Epithelial cell of esophagus (primary cell): ENCODE results near the gene MUL1.

Experiments used
- DNase-seq: peaks from one replicate; pipeline ENCODE4 v3.0.0; 2010; ENCODE audit warnings: low read depth
- H3K4me3 ChIP-seq: 2 replicates; pipeline ENCODE4 v1.5.1; 2011; ENCODE audit warnings: mild to moderate bottlenecking, low read length, control low read depth
- TF ChIP-seq, protein P1 (sequence below): IDR thresholded peaks from 2 replicates; pipeline ENCODE4 v1.5.1; 2011; ENCODE audit warnings: low read depth, mild to moderate bottlenecking, low read length, control low read depth, inconsistent platforms; ENCODE audit not compliant: insufficient read depth; ENCODE audit errors: missing control alignments

MUL1 gene

DNA sequence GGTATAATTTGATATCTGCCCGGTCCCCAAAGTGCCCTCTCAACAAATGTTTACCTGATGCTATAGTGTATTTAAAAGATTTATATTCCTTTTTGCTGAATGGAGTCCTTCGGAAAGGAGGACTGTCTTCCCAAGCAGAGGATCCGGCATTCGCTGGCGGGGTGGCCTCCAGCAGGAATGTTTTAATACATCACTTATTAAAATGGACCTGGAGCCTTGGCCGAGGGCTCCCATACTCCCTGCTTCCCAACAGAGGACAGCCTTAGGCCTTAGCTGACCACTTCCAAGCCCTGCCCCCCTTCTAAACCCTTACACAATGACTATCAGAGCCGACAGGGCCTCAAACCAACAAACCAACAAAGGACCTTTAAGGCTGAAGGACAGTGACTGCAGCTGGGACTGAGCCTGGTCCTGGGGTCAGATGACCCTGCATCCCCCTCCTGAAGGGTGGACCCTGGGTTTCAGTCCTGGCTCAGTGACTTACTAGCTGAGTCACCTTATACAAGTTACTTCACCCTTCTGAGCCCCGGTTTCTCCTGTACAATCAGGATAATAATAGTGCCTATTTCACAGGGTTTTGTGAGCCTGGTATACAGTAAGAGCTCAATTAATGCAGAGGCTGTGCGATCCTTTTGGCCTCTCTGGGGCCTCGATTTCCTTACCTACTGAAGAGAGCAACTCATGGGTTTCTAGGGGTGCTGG lies 27.6 kb downstream of the MUL1 start:
- TF ChIP-seq, protein P1, sequence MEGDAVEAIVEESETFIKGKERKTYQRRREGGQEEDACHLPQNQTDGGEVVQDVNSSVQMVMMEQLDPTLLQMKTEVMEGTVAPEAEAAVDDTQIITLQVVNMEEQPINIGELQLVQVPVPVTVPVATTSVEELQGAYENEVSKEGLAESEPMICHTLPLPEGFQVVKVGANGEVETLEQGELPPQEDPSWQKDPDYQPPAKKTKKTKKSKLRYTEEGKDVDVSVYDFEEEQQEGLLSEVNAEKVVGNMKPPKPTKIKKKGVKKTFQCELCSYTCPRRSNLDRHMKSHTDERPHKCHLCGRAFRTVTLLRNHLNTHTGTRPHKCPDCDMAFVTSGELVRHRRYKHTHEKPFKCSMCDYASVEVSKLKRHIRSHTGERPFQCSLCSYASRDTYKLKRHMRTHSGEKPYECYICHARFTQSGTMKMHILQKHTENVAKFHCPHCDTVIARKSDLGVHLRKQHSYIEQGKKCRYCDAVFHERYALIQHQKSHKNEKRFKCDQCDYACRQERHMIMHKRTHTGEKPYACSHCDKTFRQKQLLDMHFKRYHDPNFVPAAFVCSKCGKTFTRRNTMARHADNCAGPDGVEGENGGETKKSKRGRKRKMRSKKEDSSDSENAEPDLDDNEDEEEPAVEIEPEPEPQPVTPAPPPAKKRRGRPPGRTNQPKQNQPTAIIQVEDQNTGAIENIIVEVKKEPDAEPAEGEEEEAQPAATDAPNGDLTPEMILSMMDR: no peak
- H3K4me3 ChIP-seq: no peak overlapping the region
- DNase-seq: no peak

DNA sequence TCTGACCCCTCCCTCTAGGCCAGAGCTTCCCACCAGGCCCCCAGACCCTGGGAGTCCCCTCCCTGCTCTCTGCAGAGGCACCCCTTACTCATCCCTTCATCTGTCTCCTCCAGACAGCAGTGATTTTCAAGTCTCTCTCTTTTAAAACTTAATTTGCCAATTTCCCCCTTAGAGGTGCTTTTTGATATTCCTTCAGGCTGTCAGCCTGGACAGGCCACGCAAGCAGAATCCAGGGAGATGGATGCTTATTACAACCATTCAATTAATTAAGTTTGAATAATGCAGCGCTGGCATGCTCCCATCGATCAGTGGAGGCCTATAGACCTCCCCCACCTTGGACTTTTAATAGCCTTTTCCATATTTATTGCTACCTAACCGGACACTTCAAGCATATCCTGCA lies 28.1 kb downstream of the MUL1 start:
- DNase-seq: no peak
- H3K4me3 ChIP-seq: no peak overlapping the region
- TF ChIP-seq, protein P1: no peak

DNA sequence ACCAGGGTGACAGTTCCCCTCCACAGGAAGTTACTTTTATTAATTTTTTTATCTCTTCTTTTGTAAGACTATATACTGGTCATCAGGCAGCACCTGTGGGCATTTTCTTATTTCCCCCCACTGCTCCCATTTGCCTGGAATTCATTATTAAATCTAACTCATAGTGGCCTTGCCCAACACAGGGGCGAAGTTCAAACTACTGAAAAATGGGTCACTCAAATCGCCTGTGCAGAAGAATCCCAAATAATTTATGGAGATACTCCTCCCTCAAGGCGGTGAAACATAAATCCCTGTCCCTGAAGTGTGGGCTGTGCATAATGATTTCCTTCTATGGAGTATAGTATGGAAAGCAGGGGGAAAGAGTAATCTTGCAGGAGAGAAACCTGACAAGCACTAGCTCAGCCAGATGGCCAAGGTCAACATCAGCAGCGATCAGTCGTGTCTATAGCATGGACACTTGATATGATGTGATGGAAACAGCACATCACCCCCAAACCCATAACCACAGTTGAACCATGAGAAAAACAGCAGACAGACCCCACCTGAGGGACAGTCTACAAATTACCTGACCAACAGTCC lies 29.8 kb downstream of the MUL1 start:
- TF ChIP-seq, protein P1: no peak
- H3K4me3 ChIP-seq: no peak overlapping the region
- no peak for DNase-seq

DNA sequence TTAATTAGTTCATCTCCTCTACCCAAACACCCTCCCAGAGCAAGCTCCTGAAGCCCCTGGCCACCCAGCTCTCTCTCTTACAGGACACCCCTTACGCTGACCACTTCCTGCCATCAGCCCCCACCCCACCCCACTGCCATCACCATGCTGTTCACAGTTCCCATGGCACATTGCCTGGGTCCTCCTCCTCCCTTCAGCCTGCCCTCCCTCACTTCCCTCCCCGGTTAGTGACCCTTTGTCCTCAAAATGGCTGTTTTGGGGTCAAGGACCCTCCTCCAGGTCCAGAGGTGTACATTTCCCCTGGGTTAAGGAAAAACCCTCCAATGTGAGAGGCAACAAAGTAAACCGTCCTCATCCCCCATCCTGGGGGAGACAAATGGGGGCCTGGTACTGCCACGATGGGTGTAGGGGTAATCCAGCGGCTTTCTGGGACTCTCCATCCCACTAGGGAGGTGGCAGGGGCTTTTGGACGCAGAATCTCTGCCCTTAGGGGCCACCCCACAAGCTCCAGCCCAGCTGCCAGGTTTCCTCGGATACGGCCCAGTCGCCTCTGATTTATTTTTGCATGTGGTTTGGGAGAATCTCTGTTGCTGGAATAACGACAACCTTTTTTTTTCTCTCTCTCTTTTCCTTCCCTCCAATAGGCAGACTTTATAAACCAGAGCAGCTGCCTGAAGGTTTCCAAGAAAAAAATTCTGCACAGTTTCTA lies 30.4 kb downstream of the MUL1 start:
- DNase-seq: no peak
- H3K4me3 ChIP-seq: no peak overlapping the region
- TF ChIP-seq, protein P1: no peak

DNA sequence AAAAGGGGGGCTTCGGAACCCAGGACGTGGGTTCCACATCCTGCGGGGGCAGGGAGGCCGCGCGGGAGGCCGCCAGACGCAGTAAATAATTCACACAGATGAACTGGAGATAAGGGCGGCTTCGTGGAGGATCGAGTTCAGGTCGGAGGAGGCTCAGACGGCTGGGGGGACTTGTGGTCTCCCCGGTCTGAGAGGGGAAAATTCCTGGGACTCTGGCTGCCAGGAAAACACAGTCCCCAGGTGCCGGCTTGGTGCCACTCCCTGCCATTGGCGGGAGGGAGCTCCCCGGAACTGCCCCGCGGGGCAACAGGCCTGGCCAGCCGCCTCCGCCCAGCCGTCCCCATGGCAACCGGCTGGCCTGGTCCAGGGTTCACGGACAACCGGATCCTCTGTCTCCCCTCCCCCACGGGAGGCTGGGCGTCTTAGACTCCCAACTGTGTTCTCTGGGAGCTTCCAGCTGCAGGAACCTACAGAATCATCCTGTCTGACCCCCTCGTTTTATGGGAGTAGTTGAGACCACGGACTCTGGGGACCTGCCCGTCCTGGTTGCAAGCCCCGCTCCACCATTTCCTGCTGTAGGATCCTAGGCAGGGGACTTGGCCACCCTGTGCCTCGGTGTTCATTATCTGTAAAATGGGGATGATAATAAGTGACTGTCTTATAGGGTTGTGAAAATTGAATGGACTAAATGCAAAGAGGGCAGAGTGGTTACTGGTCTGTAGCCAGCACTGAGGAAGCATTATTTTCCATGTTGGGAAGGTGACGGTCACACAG lies 31.5 kb downstream of the MUL1 start:
- TF ChIP-seq, protein P1: no peak
- H3K4me3 ChIP-seq: no peak overlapping the region
- DNase-seq: no peak

DNA sequence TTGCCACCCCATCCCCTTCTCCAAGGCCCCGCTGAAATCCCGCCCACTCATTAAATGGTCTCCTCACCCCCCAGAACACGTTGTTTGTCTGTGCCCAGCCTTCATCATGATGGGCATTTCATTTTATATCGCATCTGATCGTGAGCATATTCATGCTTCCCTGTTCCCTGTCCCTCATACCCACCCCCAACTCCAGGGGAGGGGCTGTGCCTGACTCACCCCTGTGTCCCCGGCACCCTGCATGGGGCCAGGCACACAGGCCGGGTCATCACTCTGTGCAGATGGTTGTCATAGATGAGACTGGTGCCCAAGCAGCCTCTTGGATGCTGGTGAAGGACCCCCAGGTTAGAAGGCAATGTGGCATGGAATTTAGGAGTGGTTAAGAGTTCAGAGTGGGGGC lies 33.0 kb downstream of the MUL1 start:
- no peak for DNase-seq
- TF ChIP-seq, protein P1: no peak
- H3K4me3 ChIP-seq: no peak overlapping the region
